Pulmonary artery endothelial cell (primary cell): Measurements from ENCODE around the gene UBE2N. TPM values are rescaled to one million over a fixed set of nuclear protein-coding genes. Genes with fewer than 3 reads are reported as not detected.

ENCODE experiments used
- DNase-seq: peaks from one replicate; pipeline ENCODE4 v3.0.0-alpha.2; 2011; ENCODE audit warnings: low read depth, low spot score
- total RNA-seq: library from RNA; depleted of rRNA; stranded (reverse); fragments of >200 nt; gene quantifications from 2 replicates; pipeline ENCODE4 v1.2.3, GENCODE V29; 2014

UBE2N gene
- total RNA-seq, 1 donor from 2014 or later = 219 TPM

GRCh38 chr12:93358058-93358457 lies 83.7 kb downstream of the UBE2N start:
- no peak for DNase-seq

- DNase-seq = no peak
These were observed 85.5 kb downstream of the UBE2N start for GRCh38 chr12:93356214-93356613.

Other genes starting within 250 kb of the UBE2N start
- 137 and 149 TPM in 2 replicates for gene NUDT4, start 64.0 kb downstream of the UBE2N start, total RNA-seq
- gene MRPL42, start 25.6 kb upstream of the UBE2N start, total RNA-seq = 97.5 and 111 TPM in 2 replicates
- gene SOCS2, start 130.7 kb upstream of the UBE2N start, total RNA-seq = 3.3 and 3.8 TPM in 2 replicates
- 10.2 and 14.7 TPM in 2 replicates for gene CRADD, start 235.4 kb upstream of the UBE2N start, total RNA-seq